NK-92 treated with Interleukin-12 subunit alpha and Interleukin-12 subunit beta, amount 100 ng/mL, for 24 hours (cell line): ENCODE results near the gene TRUB1.
"Not testable (repeated sequence)": the region's sequence is repeated elsewhere in the genome, so short reads cannot be mapped to it uniquely, and the experiment has no call there.

Experiments
- DNase-seq: peaks from one replicate; lab custom pipeline; 2025; lab: John Stamatoyannopoulos, UW

The TRUB1 gene

GRCh38 chr10:114937962-114938855, at the start of gene TRUB1:
Gene TRUB1 (plus strand): TSS chr10:114938195. CDS start chr10:114938254, 59 bp downstream.
- peak; percentile 83 for DNase-seq

GRCh38 chr10:114893251-114893650, 44.7 kb upstream of the TRUB1 start:
- no peak for DNase-seq

DNA sequence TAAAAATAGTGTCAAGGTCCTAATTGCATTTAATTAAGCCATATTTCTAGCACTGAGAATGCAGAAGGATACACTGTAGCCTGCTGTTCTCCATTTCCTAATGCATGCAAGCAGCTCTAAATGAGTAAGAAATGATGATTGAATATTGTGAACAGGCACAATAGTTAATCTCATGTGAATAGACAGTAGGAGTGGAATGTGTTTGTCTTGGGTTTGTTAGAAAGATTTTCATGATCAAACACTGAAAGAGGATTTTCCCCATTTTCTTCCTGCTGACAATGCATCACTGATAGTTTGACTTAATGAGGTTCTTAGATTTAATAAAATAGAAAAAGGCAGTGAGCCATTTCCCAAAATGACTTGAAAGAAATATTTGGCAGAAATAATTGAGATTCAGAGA, 43.1 kb upstream of the TRUB1 start:
- DNase-seq, result no peak

GRCh38 chr10:114897011-114897410, 41.0 kb upstream of the TRUB1 start:
- DNase-seq, result not testable (repeated sequence)

GRCh38 chr10:114897593-114897992, 40.4 kb upstream of the TRUB1 start:
- DNase-seq, result no peak

- no peak for DNase-seq
These were observed 38.0 kb upstream of the TRUB1 start for GRCh38 chr10:114899982-114900381.

- no peak for DNase-seq
These were observed 37.3 kb upstream of the TRUB1 start for GRCh38 chr10:114900658-114901057.

GRCh38 chr10:114902151-114902550, 35.8 kb upstream of the TRUB1 start:
- DNase-seq, result no peak

DNA sequence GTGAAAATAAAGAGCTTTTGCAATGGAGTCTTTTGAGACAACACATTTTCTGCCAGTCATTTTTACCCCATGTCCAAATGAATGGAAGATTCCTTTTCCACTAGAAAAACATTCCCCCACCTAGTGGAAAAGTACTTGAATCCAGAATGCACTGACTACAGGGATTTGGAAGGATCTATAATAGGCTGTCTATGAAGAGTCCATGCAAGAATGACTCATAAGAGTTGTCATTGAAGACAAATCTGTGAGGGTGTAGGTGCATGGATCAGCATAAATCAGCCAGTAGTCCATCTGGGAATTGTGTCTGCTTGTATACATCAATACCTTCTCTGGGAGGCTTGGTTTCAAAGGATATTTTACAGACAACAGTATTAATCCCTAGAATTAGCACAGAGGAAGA, 32.5 kb upstream of the TRUB1 start:
- no peak for DNase-seq

- DNase-seq, result no peak
These were observed 31.0 kb upstream of the TRUB1 start for GRCh38 chr10:114906981-114907380.

GRCh38 chr10:114908896-114909295, 29.1 kb upstream of the TRUB1 start:
- DNase-seq, result no peak

- DNase-seq, result no peak
These were observed 26.8 kb upstream of the TRUB1 start for GRCh38 chr10:114911052-114911711.

GRCh38 chr10:114911801-114912469, 26.1 kb upstream of the TRUB1 start:
- DNase-seq, result no peak

GRCh38 chr10:114912470-114912859, 25.5 kb upstream of the TRUB1 start:
- DNase-seq, result no peak

GRCh38 chr10:114914560-114914959, 23.4 kb upstream of the TRUB1 start:
- no peak for DNase-seq

GRCh38 chr10:114915294-114915693, 22.7 kb upstream of the TRUB1 start:
- DNase-seq, result no peak

GRCh38 chr10:114916653-114917052, 21.3 kb upstream of the TRUB1 start:
- no peak for DNase-seq

GRCh38 chr10:114917459-114917858, 20.5 kb upstream of the TRUB1 start:
- DNase-seq, result no peak

GRCh38 chr10:114917927-114918672, 19.9 kb upstream of the TRUB1 start:
- no peak for DNase-seq

- DNase-seq, result no peak
These were observed 17.5 kb upstream of the TRUB1 start for GRCh38 chr10:114920459-114920858.

GRCh38 chr10:114922003-114922402, 16.0 kb upstream of the TRUB1 start:
- DNase-seq, result no peak

DNA sequence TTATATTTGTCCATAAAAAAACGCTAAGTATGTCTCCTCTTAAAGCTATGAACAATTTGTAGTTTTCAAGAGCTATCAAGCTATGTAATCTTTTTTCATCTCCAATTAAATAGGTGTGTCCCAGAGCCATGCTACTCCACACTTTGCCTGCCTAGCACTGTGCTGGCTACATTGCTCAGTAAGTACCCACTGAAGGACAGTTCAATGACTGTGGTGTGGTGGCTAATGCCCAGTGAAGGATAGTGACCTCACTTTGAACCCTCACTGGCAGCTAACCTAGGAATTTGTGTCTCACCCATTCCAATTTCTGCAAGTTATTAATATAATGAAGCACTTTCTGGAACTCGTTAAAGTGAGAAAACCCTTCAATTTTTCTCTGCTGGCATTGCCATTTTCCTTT, 14.4 kb upstream of the TRUB1 start:
- no peak for DNase-seq
